Panc1 (cell line): Measurements from ENCODE around the gene MAIP1. TPM values are rescaled to one million over a fixed set of nuclear protein-coding genes. Genes with fewer than 3 reads are reported as not detected.

Experiments
- ATAC-seq: fragments of 200-7000 bp; cut with Tn5 transposase; 2 replicates; pipeline ENCODE4 v1.9.1; 2020; ENCODE audit warnings: mild to moderate bottlenecking, moderate library complexity
- BruUV-seq: library from RNA; stranded (reverse); fragments of 400-500 nt; replicated peaks from 2 replicates; lab custom pipeline; 2021; lab: Mats Ljungman, UMichigan
- CTCF ChIA-PET: fragments of 300-600 bp; sonication (Branson Sonifier 250); formaldehyde crosslinking; loops from one replicate; lab custom pipeline; 2022; ENCODE audit warnings: antibody characterized with exemption; lab: Charles Lee
- POLR2A ChIA-PET: fragments of 300-600 bp; sonication (Branson Sonifier 250); formaldehyde crosslinking; loops from one replicate; lab custom pipeline; 2022; ENCODE audit warnings: antibody characterized with exemption; lab: Charles Lee
- DNase-seq: peaks from one replicate; pipeline ENCODE4 v3.0.0-alpha.2; 2010; ENCODE audit warnings: low read depth, low spot score
- H3K27ac ChIP-seq: 2 replicates; pipeline ENCODE4 v1.5.1; 2011; ENCODE audit warnings: mild to moderate bottlenecking, low read length, inconsistent platforms
- H3K27me3 ChIP-seq: fragments of 200-500 bp; sonication (Bioruptor generic); 2 replicates; pipeline ENCODE4 v1.6.0; 2014; ENCODE audit warnings: low read length, inconsistent platforms; ENCODE audit not compliant: control insufficient read depth, insufficient read depth
- H3K36me3 ChIP-seq: fragments of 200-500 bp; sonication (Bioruptor generic); 2 replicates; pipeline ENCODE4 v1.5.1; 2014; ENCODE audit warnings: inconsistent platforms, mild to moderate bottlenecking, low read length, moderate library complexity; ENCODE audit not compliant: control insufficient read depth, insufficient read depth
- H3K4me1 ChIP-seq: 2 replicates; pipeline ENCODE4 v1.5.1; 2011; ENCODE audit warnings: inconsistent platforms, mild to moderate bottlenecking, low read length, moderate library complexity; ENCODE audit not compliant: control insufficient read depth, insufficient read depth
- H3K4me3 ChIP-seq, 2 experiments: 2 replicates each; pipeline ENCODE4 v1.5.1; 2011 to 2012; ENCODE audit warnings: low read depth in 2 of 2, low read length in 2 of 2, mild to moderate bottlenecking in 2 of 2, inconsistent platforms in 1 of 2, moderate library complexity in 1 of 2
- H3K9me3 ChIP-seq: fragments of 200-500 bp; sonication (Bioruptor generic); 2 replicates; pipeline ENCODE4 v1.5.1; 2014; ENCODE audit warnings: low read depth, mild to moderate bottlenecking, inconsistent platforms, low read length, moderate library complexity; ENCODE audit not compliant: control insufficient read depth, insufficient read depth
- POLR2AphosphoS5 ChIP-seq: IDR thresholded peaks from 2 replicates; pipeline ENCODE4 v1.6.1; 2012; ENCODE audit warnings: mild to moderate bottlenecking, low read depth, low read length, moderate library complexity
- SIN3A ChIP-seq: IDR thresholded peaks from 2 replicates; pipeline ENCODE4 v1.6.1; 2012; ENCODE audit warnings: low read depth, mild to moderate bottlenecking, low read length, moderate library complexity, borderline replicate concordance; ENCODE audit not compliant: insufficient read depth
- TCF7L2 ChIP-seq: IDR thresholded peaks from 2 replicates; pipeline ENCODE4 v1.6.1; 2011; ENCODE audit warnings: mild to moderate bottlenecking, low read depth, low read length, inconsistent platforms
- in situ Hi-C: cut with HindIII; loops from 2 replicates; pipeline ENCODE4 v1.10.0; 2016; ENCODE audit warnings: low sequenced_read_pairs, low pct_unique_long_range_greater_than_20kb
- intact Hi-C: fragments of 100-400 bp; cut with micrococcal nuclease; formaldehyde crosslinking; loops from one replicate; pipeline ENCODE4 v1.10.0; 2022; ENCODE audit not compliant: unreplicated experiment
- total RNA-seq: library from RNA; stranded (reverse); gene quantifications from one replicate; pipeline ENCODE4 v1.2.1, GENCODE V29; 2021; ENCODE audit not compliant: unreplicated experiment
- TF ChIP-seq, protein P1 (sequence below): fragments of 450-650 bp; IDR thresholded peaks from 2 replicates; pipeline ENCODE4 v1.5.1; 2017; ENCODE audit warnings: mild to moderate bottlenecking

MAIP1 gene
- total RNA-seq, 1 experiment from 2014 or later, result 20.9 TPM

DNA sequence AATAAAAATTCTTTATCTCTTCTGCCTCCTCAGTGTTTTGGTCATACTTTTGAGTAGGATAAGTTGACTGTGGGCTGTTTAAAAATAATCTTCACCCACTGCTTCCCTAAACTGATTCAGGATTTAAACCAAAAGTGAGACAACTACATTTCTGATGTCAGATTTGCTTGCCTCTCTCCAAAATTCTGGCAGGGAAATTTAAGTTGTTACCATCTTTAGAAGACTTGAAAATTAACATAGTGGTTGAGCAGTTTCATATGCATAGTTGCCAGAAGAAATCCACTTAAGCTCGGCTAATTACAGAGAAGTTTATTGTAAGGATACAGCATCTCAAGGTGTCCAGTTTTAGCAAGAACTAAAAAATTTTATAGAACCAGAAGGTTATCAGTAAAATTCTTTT is 57.0 kb downstream of the MAIP1 start:
- ATAC-seq, result no peak
- ChIA-PET CTCF (no interaction called here), POLR2A (no interaction called here)
- Histone ChIP-seq H3K4me1 (no peaks in the 10 kb centered on the region), H3K4me3 (no peak overlapping the region), H3K36me3 (no peaks in the 10 kb centered on the region), H3K27me3 (no peaks in the 10 kb centered on the region), H3K9me3 (peaks cover 5% of the 10 kb centered on the region; the same call in 1 of the 2 replicates), H3K27ac (no peak overlapping the region)
- intact Hi-C loops, result no loop called here
- BruUV-seq, result no TSS peak
- no peak for DNase-seq
- TF ChIP-seq TCF7L2 (no peak), POLR2AphosphoS5 (no peak), SIN3A (no peak)
- TF ChIP-seq, protein P1, sequence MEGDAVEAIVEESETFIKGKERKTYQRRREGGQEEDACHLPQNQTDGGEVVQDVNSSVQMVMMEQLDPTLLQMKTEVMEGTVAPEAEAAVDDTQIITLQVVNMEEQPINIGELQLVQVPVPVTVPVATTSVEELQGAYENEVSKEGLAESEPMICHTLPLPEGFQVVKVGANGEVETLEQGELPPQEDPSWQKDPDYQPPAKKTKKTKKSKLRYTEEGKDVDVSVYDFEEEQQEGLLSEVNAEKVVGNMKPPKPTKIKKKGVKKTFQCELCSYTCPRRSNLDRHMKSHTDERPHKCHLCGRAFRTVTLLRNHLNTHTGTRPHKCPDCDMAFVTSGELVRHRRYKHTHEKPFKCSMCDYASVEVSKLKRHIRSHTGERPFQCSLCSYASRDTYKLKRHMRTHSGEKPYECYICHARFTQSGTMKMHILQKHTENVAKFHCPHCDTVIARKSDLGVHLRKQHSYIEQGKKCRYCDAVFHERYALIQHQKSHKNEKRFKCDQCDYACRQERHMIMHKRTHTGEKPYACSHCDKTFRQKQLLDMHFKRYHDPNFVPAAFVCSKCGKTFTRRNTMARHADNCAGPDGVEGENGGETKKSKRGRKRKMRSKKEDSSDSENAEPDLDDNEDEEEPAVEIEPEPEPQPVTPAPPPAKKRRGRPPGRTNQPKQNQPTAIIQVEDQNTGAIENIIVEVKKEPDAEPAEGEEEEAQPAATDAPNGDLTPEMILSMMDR, result no peak
- in situ Hi-C loops, result no loop called here

Other genes with a start within 250 kb of the MAIP1 start
- gene FTCDNL1, start 104.4 kb upstream of the MAIP1 start, total RNA-seq, result 2.8 TPM
- 21.8 TPM for gene C2orf69, start 44.3 kb upstream of the MAIP1 start, total RNA-seq
- gene TYW5, start 91 bp upstream of the MAIP1 start, total RNA-seq, result 7.1 TPM